SIG-M5 (cell line): ENCODE measurements around the gene ABCA13.
"Not testable (repeated sequence)": the region's sequence is repeated elsewhere in the genome, so short reads cannot be mapped to it uniquely, and the experiment has no call there.

ENCODE experiments used
- DNase-seq: peaks from one replicate; lab custom pipeline; 2025; lab: John Stamatoyannopoulos, UW

Gene ABCA13

GRCh38 chr7:48171202-48171601, at the start of gene ABCA13:
Gene ABCA13 (plus strand): TSS chr7:48171458. CDS start chr7:48171484, 26 bp downstream.
- DNase-seq: no peak

- no peak for DNase-seq
Measured at GRCh38 chr7:48126037-48126436, 45.2 kb upstream of the ABCA13 start.

GRCh38 chr7:48130658-48131108, 40.6 kb upstream of the ABCA13 start:
- DNase-seq: no peak

- DNase-seq: no peak
Measured at GRCh38 chr7:48132792-48133191, 38.5 kb upstream of the ABCA13 start.

- DNase-seq: no peak
Measured at GRCh38 chr7:48139459-48139858, 31.8 kb upstream of the ABCA13 start.

GRCh38 chr7:48140001-48140681, 31.1 kb upstream of the ABCA13 start:
- no peak for DNase-seq

- no peak for DNase-seq
Measured at GRCh38 chr7:48141521-48141920, 29.7 kb upstream of the ABCA13 start.

- DNase-seq: no peak
Measured at GRCh38 chr7:48144291-48144768, 26.9 kb upstream of the ABCA13 start.

- no peak for DNase-seq
Measured at GRCh38 chr7:48147078-48147591, 24.1 kb upstream of the ABCA13 start.

- DNase-seq: not testable (repeated sequence)
Measured at GRCh38 chr7:48147690-48148089, 23.6 kb upstream of the ABCA13 start.

- DNase-seq: no peak
Measured at GRCh38 chr7:48148311-48148710, 22.9 kb upstream of the ABCA13 start.

- DNase-seq: no peak
Measured at GRCh38 chr7:48149058-48149457, 22.2 kb upstream of the ABCA13 start.

GRCh38 chr7:48150086-48150485, 21.2 kb upstream of the ABCA13 start:
- no peak for DNase-seq

- no peak for DNase-seq
Measured at GRCh38 chr7:48154792-48155413, 16.4 kb upstream of the ABCA13 start.

- no peak for DNase-seq
Measured at GRCh38 chr7:48158404-48158803, 12.9 kb upstream of the ABCA13 start.

- no peak for DNase-seq
Measured at GRCh38 chr7:48161407-48162125, 9.7 kb upstream of the ABCA13 start.

GRCh38 chr7:48165157-48165556, 6.1 kb upstream of the ABCA13 start:
- DNase-seq: no peak

GRCh38 chr7:48168159-48168558, 3.1 kb upstream of the ABCA13 start:
- no peak for DNase-seq

GRCh38 chr7:48170506-48170905, 752 bp upstream of the ABCA13 start:
- DNase-seq: no peak

- DNase-seq: no peak
Measured at GRCh38 chr7:48173313-48173712, 2.1 kb downstream of the ABCA13 start.

- DNase-seq: no peak
Measured at GRCh38 chr7:48173756-48174382, 2.6 kb downstream of the ABCA13 start.

- DNase-seq: no peak
Measured at GRCh38 chr7:48175019-48175418, 3.8 kb downstream of the ABCA13 start.
